Naive thymus-derived CD8-positive, alpha-beta T cell (primary cell): ENCODE data around the gene GRIP2. TPM values are rescaled to one million over a fixed set of nuclear protein-coding genes. Genes with fewer than 3 reads are reported as not detected.

Experiments
- ATAC-seq, 2 donors: fragments of 150-1000 bp; cut with Tn5 transposase in 1 of 2; sonication (Bioruptor Pico), chemical (Tn5 transposase) in 1 of 2; 1 replicate in 1 of 2; 2 replicates in 1 of 2; pipeline ENCODE4 v1.10.0; 2021; ENCODE audit warnings: mild to moderate bottlenecking in 2 of 2, moderate library complexity in 2 of 2
- POLR2A ChIA-PET: fragments of 350-600 bp; sonication (Branson Sonifier 250); formaldehyde crosslinking; loops from one replicate; lab custom pipeline; 2021; ENCODE audit warnings: antibody characterized with exemption; lab: Charles Lee
- DNase-seq, 10 donors: peaks; one replicate each; pipeline versions ENCODE4 v3.0.0 to v3.0.0-alpha.2; 2020 to 2022
- H3K27ac Mint-ChIP-seq, 10 donors: one replicate each; pipeline ENCODE4 v1.8.0; 2020 to 2022; ENCODE audit warnings: mild to moderate bottlenecking in 10 of 10, mixed read lengths in 10 of 10, moderate library complexity in 4 of 10, inconsistent platforms in 1 of 10
- H3K27me3 Mint-ChIP-seq, 5 donors: one replicate each; pipeline ENCODE4 v1.8.0; 2021 to 2022; ENCODE audit warnings: mixed read lengths in 5 of 5
- H3K36me3 Mint-ChIP-seq, 3 donors: one replicate each; pipeline ENCODE4 v1.8.0; 2020 to 2022; ENCODE audit warnings: mixed read lengths in 3 of 3, mild to moderate bottlenecking in 2 of 3, inconsistent platforms in 1 of 3
- H3K4me1 Mint-ChIP-seq, 4 donors: one replicate each; pipeline ENCODE4 v1.8.0; 2021 to 2022; ENCODE audit warnings: mixed read lengths in 4 of 4
- H3K4me3 Mint-ChIP-seq, 10 donors: one replicate each; pipeline ENCODE4 v1.8.0; 2020 to 2022; ENCODE audit warnings: mild to moderate bottlenecking in 10 of 10, mixed read lengths in 10 of 10, moderate library complexity in 6 of 10, inconsistent platforms in 1 of 10
- H3K9me3 Mint-ChIP-seq, 9 donors: one replicate each; pipeline ENCODE4 v1.8.0; 2020 to 2022; ENCODE audit warnings: mixed read lengths in 9 of 9, mild to moderate bottlenecking in 3 of 9, inconsistent platforms in 1 of 9, moderate library complexity in 1 of 9
- polyA plus RNA-seq, 3 donors: library from polyadenylated mRNA; unstranded; fragments of 300-500 nt; fragmentation: Illumina TruSeq; gene quantifications; one replicate each; pipeline ENCODE4 v1.2.3, GENCODE V29; 2021
- total RNA-seq, 8 experiments: library from RNA in 2 of 8; stranded (reverse) in 2 of 8; gene quantifications; one replicate each; pipeline ENCODE4 v1.2.3 and lab custom pipeline; 2021 to 2026

GRIP2 gene
- total and polyA plus RNA-seq, 5 experiments from 2014 or later = not detected

DNA sequence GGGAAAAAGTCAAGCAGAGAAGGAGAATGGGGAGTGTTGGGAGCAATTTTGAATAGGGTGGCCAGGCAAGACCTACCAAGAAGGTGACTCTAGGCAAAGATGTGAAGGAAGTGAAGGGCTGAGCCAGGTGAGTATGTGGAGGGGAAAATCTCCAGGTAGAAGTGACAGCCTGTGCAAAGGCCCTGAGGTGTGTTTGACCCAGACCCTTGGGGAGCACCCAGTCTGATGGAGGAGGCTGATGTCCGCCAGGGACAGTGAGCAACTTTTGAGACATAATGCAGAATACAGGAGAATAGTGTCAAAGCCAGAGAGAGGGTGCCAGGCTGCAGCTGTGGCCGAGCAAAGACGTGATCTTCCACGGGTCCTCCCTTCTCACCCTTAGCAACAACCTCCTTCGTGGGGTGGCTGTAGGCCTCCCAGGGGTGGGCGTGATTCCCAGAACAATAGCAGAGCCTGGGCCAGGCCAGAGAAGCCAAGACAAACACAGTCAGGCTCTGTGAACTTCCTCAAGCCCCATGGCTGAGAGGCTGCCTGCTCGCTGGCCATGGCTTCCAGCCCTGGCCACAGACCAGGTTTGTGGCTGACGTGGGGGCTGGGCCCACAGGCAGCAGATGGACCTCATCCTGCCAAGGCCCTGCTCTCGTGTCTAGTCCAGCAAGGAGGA, 79.7 kb downstream of the GRIP2 start:
- DNase-seq (no peak), ATAC-seq (no peak)
- H3K36me3 Mint-ChIP-seq = peaks cover 0 to 27% (median 2%) of the 10 kb centered on the region in 3 donors
- H3K4me3 Mint-ChIP-seq = no peak overlapping the region
- POLR2A ChIA-PET = no interaction called here
- H3K27ac Mint-ChIP-seq = peak overlapping the region in 7 of 10 donors; percentile 3 to 74 (median 56)
- H3K27me3 Mint-ChIP-seq = no peaks in the 10 kb centered on the region
- no peaks in the 10 kb centered on the region for H3K9me3 Mint-ChIP-seq
- peaks cover 0 to 4% (median 0%) of the 10 kb centered on the region in 4 donors for H3K4me1 Mint-ChIP-seq

DNA sequence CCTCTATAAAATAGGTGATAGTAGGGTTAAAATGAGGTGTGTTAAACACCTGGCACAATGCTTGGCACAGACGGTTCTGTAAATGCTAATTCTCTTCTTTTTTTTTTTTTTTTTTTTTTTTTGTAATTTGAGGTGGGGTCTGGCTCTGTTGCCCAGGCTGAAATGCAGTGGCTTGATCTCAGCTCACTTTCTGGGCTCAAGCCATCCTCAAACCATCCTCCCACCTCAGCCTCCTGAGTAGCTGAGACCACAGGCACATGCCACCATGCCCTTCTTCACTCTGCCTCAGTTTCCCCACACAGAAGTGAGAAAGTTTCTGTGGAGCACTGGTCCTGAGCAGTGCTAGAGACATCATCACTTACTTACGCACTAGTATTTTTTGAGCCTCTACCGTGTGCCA, 80.4 kb downstream of the GRIP2 start:
- ATAC-seq (no peak), DNase-seq (no peak)
- Mint-ChIP-seq H3K27me3 (no peaks in the 10 kb centered on the region), H3K27ac (peak overlapping the region in 4 of 10 donors; percentile 3 to 74 (median 47)), H3K4me3 (no peak overlapping the region), H3K4me1 (peaks cover 0 to 4% (median 0%) of the 10 kb centered on the region in 4 donors), H3K9me3 (no peaks in the 10 kb centered on the region), H3K36me3 (peaks cover 0 to 31% (median 2%) of the 10 kb centered on the region in 3 donors)
- POLR2A ChIA-PET = no interaction called here

DNA sequence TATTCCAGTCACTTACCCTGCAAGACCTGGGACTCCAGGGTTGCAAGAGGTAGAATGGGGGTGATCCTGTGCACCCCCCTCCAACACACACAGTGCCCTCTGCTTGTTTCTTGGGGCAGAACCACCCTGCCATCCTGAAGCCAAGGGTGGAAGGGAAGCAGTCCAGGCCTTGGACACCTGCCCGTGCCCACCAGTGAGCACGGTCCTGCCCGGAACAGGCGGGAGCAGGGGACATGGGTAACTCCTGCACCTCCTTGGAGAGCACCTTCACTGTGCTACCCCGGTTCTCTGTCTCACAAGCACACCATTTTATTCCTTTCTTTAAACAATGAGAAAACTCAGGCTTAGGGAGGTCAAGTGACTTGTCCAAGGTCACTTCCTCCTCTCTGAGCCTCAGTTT, 80.8 kb downstream of the GRIP2 start:
- peaks cover 0 to 31% (median 2%) of the 10 kb centered on the region in 3 donors for H3K36me3 Mint-ChIP-seq
- no peaks in the 10 kb centered on the region for H3K27me3 Mint-ChIP-seq
- peak overlapping the region in 2 of 10 donors; percentile 24 to 68 for H3K27ac Mint-ChIP-seq
- POLR2A ChIA-PET = no interaction called here
- no peaks in the 10 kb centered on the region for H3K9me3 Mint-ChIP-seq
- DNase-seq (no peak), ATAC-seq (no peak)
- H3K4me1 Mint-ChIP-seq = peaks cover 0 to 4% (median 0%) of the 10 kb centered on the region in 4 donors
- no peak overlapping the region for H3K4me3 Mint-ChIP-seq

DNA sequence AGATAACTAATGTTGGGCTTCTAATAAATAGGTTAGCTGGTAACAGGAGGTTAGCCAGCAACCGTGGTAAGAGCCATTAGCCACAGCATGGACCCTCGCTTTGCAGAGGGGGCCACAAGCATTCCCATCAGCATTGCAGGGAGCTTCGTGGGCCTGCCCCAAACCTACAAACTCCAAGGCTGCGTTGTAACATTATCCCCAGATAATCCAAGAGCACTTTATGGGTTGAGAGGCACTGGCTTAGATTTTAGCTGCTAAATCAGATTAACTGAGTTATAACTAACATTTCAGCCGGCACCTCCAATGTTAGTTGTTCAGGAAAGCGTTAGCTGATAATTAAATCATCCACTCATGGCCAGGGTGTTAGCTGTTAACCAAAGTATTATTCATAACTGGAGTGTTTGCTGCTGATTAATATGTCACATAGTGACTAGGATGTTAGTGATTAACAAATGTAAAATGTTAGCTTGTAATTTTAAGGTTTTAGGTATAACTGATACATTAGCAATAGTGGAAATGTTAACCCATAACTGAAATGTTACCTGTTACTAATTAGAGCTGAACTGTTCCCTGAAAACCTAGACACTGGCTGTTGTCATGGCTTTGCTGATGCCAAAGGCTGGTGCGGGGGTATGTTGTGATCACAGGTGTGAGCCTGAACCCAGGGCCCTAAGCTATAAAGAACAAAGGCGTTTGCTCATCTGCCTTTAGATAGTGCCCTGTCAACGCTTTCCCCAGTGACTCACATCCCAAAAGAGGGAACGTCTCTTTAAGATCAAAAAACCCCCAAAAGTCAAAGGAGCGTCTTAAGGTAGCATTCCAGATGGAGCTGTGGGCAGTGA, 81.5 kb downstream of the GRIP2 start:
- ATAC-seq (no peak), DNase-seq (no peak)
- peaks cover 0 to 38% (median 3%) of the 10 kb centered on the region in 3 donors for H3K36me3 Mint-ChIP-seq
- no peaks in the 10 kb centered on the region for H3K27me3 Mint-ChIP-seq
- H3K4me1 Mint-ChIP-seq = peaks cover 0 to 4% (median 2%) of the 10 kb centered on the region in 4 donors
- H3K27ac Mint-ChIP-seq = peak overlapping the region in 4 of 10 donors; percentile 24 to 68 (median 46)
- no peaks in the 10 kb centered on the region for H3K9me3 Mint-ChIP-seq
- H3K4me3 Mint-ChIP-seq = no peak overlapping the region
- POLR2A ChIA-PET = interaction anchor here (0.6 kb wide), 1 partner anchor 1799 kb away, joined by 3 read pairs; no protein-coding TSS in a partner anchor

DNA sequence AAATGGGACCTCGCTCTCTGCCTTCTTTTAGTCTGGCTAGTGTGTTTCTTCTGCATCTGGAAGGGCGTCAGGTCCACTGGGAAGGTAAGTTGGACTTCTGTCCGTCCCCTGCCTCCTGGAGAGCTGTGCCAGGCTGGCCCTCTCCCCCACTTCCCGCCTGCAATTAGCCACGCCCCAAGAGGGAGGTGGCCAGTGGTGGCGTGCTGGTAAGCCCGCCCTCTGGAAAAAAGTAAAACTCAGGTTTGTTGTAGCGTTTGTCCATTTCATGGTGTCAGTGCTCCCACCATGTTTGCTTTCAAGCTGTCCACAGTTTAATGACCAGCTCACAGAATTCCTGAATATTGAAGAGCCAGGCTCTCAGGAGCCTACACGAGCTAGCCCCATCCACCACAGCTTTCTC, 82.1 kb downstream of the GRIP2 start:
- Mint-ChIP-seq H3K4me3 (no peak overlapping the region), H3K9me3 (no peaks in the 10 kb centered on the region), H3K27me3 (no peaks in the 10 kb centered on the region), H3K27ac (peak overlapping the region in 3 of 10 donors; percentile 41 to 84 (median 51)), H3K36me3 (peaks cover 0 to 35% (median 4%) of the 10 kb centered on the region in 3 donors), H3K4me1 (peaks cover 0 to 6% (median 2%) of the 10 kb centered on the region in 4 donors)
- ATAC-seq (no peak), DNase-seq (no peak)
- POLR2A ChIA-PET = no interaction called here

DNA sequence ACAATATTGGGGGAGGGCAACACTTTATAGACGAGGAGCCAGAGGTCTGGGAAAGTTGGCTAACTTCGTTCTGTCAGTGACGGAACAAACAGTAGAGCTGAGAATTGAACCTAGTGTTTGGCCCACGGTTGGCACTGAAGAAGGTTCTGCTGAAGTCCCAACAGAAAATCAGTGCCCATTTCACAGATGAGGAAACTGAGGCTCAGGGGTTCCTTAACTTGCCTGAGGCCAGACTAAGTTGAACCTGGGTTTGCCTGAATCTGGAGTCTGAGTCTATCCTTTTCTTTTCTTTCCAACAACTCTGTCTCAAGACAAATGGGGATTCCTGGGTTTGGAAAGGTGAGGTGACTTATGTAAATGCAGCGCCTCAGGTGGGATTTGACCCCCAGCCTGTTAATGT, 82.7 kb downstream of the GRIP2 start:
- H3K4me1 Mint-ChIP-seq = peaks cover 0 to 6% (median 2%) of the 10 kb centered on the region in 4 donors
- H3K36me3 Mint-ChIP-seq = peaks cover 0 to 31% (median 4%) of the 10 kb centered on the region in 3 donors
- H3K4me3 Mint-ChIP-seq = no peak overlapping the region
- DNase-seq (no peak), ATAC-seq (no peak)
- H3K27ac Mint-ChIP-seq = peak overlapping the region in 2 of 10 donors; percentile 13 to 84
- H3K9me3 Mint-ChIP-seq = no peaks in the 10 kb centered on the region
- H3K27me3 Mint-ChIP-seq = no peaks in the 10 kb centered on the region
- POLR2A ChIA-PET = no interaction called here

DNA sequence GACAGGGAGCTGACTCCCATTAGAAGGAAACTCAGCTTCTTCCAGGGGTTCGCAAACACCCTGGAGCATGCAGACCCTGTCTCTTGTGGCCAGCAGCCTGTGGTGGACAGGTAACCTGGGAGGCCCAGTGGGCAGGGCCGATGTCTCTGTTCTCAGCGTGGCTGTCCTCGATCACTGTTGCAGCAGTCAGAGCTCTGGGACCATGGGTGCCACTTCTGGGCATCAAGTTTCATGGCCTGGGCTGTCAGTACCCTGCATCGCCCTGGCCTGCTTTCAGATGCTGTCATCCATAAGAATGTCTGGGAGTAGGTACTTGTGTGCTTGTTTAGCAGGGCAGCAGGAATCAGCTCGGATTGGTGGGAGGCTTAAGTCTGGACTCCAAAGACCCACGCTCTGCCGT, 83.3 kb downstream of the GRIP2 start:
- H3K4me3 Mint-ChIP-seq = no peak overlapping the region
- H3K36me3 Mint-ChIP-seq = peaks cover 0 to 29% (median 4%) of the 10 kb centered on the region in 3 donors
- ATAC-seq (no peak), DNase-seq (no peak)
- H3K9me3 Mint-ChIP-seq = no peaks in the 10 kb centered on the region
- POLR2A ChIA-PET = no interaction called here
- peaks cover 0 to 6% (median 2%) of the 10 kb centered on the region in 4 donors for H3K4me1 Mint-ChIP-seq
- no peaks in the 10 kb centered on the region for H3K27me3 Mint-ChIP-seq
- H3K27ac Mint-ChIP-seq = peak overlapping the region in 1 of 10 donors; percentile 7

DNA sequence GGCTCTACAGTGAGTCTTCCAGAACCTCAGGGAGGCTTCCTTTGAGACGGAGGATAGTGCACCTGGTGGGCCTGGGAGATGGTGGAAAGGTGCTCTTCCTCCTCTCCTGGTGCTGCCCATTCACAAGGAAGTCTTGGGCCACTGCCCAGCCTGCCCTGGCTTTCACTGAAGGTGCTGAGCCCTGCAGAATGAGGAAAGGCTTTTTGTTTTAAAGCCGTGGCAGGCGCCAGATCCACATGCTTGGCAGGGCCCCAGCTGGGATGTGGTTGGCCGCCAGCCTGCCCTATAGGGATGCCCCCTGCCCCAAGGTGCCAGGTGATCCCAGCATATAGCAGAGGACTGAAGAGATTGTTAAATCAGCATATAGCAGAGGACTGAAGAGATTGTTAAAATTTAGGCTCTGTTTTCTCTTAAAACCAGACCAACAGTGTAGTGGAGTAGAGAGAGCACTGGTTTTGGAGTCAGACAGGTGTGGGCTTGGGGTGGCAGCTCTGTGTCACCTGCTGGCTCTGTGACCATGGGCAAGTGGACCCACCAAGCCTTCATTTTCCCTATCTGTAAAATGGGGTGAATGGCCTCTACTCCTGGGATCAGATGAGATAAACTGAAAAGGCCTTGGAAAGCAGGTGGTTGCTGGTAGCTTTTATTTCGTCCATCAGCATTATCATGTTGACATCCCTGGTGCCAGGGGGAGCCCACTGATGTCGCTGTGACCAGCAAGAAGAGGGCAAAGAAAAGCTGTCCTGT, 84.4 kb downstream of the GRIP2 start:
- POLR2A ChIA-PET = no interaction called here
- no peak for ATAC-seq
- Mint-ChIP-seq H3K4me1 (peaks cover 0 to 6% (median 3%) of the 10 kb centered on the region in 4 donors), H3K27ac (peak overlapping the region in 5 of 10 donors; percentile 30 to 74 (median 56)), H3K9me3 (no peaks in the 10 kb centered on the region), H3K4me3 (no peak overlapping the region), H3K36me3 (peaks cover 0 to 39% (median 4%) of the 10 kb centered on the region in 3 donors), H3K27me3 (no peaks in the 10 kb centered on the region)
- no peak for DNase-seq

DNA sequence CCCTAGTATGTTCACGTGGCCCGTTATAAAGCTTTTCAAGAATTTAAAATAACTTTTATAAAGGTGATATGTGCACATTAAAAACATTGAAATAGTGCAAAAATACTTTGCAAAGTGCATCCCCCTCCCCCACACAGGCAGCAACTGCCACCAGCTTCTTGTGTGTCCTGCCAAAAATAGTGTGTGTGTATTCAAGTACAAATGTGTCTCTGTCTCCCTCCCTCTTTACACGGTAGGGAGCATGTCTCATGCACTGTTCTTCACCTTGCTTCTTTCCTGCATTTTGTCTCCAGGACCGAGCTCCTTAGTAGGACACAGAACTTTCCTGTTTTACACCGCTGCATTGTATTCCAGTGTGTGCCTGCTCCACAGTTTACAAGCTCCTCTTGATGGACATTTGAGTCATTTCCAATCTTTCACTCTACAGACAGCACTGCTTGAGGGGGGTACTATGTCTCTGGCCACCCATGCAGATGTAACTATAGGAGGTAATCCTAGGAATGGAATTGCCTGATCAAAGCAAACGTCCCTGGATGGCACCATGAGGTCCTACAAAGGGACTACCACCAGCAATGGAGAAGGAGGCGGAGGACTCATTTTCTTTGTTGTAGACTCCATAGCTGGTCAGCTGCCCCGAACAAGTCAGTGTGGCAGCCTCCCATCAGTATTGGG, 85.4 kb downstream of the GRIP2 start:
- no peak for DNase-seq
- Mint-ChIP-seq H3K4me1 (peaks cover 0 to 6% (median 1%) of the 10 kb centered on the region in 4 donors), H3K9me3 (no peaks in the 10 kb centered on the region), H3K36me3 (peaks cover 0 to 38% (median 1%) of the 10 kb centered on the region in 3 donors), H3K27me3 (no peaks in the 10 kb centered on the region), H3K4me3 (no peak overlapping the region), H3K27ac (peak overlapping the region in 5 of 10 donors; percentile 30 to 71 (median 32))
- ATAC-seq = no peak
- POLR2A ChIA-PET = interaction anchor here (1.4 to 1.9 kb wide), 2 partner anchors 23 to 52 kb away, joined by 4 to 6 read pairs; partner anchors contain the start of gene SLC6A6

DNA sequence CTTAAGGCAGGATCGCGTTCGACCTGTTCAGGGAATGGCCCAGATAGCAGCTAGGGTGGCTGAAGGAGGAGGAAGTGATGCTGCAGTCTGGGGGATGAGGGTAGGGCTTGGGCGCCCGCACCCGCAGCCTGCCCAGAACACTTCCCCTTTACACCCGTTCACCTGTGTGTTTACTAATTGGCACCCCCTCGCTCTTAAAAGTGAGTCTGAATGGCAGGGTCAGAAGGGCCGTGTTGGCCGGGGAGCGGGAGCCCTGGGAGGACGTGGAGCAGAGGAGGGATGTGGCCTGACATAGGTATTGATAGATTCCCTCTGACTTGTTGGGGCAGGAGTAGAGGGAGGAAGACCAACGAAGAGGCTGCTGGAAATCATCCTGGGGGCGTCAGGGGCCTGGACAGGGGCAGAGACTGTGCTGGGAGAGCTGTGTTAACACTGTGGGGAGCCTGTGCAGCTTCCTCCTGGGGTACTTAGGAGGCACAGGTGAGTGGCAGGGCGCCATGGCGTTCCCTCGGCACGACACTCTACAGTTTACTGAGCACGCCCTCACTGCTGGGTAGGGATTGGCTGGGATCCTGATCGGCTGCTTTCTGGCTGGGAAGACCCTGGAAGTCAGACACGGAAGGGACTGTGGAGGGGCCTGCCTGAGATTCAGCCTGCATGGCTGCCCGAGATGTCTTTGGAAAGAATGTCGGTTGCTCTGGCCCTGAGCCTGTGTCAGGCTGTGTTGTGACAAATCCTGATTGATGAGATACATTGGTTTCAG, 86.1 kb downstream of the GRIP2 start:
- Mint-ChIP-seq H3K4me1 (peaks cover 0 to 6% (median 1%) of the 10 kb centered on the region in 4 donors), H3K27ac (peak overlapping the region in 5 of 10 donors; percentile 30 to 81 (median 58)), H3K9me3 (no peaks in the 10 kb centered on the region), H3K4me3 (no peak overlapping the region), H3K36me3 (peaks cover 0 to 37% (median 1%) of the 10 kb centered on the region in 3 donors), H3K27me3 (no peaks in the 10 kb centered on the region)
- DNase-seq = no peak
- POLR2A ChIA-PET = interaction anchor here (1.4 to 1.9 kb wide), 2 partner anchors 22 to 52 kb away, joined by 4 to 6 read pairs; partner anchors contain the start of gene SLC6A6
- peak in 1 of 2 donors; percentile 14 for ATAC-seq
